Natural killer cell (primary cell): ENCODE data around the gene VPS26C. TPM values are rescaled to one million over a fixed set of nuclear protein-coding genes. Genes with fewer than 3 reads are reported as not detected.

Experiments
- ATAC-seq, 3 donors: fragments of 150-1000 bp in 2 of 3; fragments of 200-7000 bp in 1 of 3; cut with Tn5 transposase; 1 replicate in 1 of 3; 2 replicates in 2 of 3; pipeline ENCODE4 v1.10.0; 2021; ENCODE audit warnings: mild to moderate bottlenecking in 2 of 3, moderate library complexity in 2 of 3
- DNase-seq, 2 donors: peaks; one replicate each; pipeline versions ENCODE4 v3.0.0 to v3.0.0-alpha.2; 2013 to 2021; ENCODE audit warnings: mixed read lengths in 1 of 2
- H3K27ac ChIP-seq: one replicate; pipeline ENCODE4 v1.5.1; 2013; ENCODE audit warnings: mild to moderate bottlenecking, low read length
- H3K27me3 ChIP-seq: one replicate; pipeline ENCODE4 v1.6.1; 2013; ENCODE audit warnings: low read length; ENCODE audit not compliant: control insufficient read depth, insufficient read depth
- H3K36me3 ChIP-seq: one replicate; pipeline ENCODE4 v1.6.1; 2013; ENCODE audit warnings: low read length; ENCODE audit not compliant: control insufficient read depth, insufficient read depth
- H3K4me1 ChIP-seq: one replicate; pipeline ENCODE4 v1.6.1; 2013; ENCODE audit warnings: low read length; ENCODE audit not compliant: control insufficient read depth, insufficient read depth
- H3K4me3 ChIP-seq: one replicate; pipeline ENCODE4 v1.5.1; 2013; ENCODE audit warnings: low read length
- H3K9me3 ChIP-seq: one replicate; pipeline ENCODE4 v1.6.1; 2013; ENCODE audit warnings: low read length; ENCODE audit not compliant: control insufficient read depth, insufficient read depth
- H3K27ac Mint-ChIP-seq, 2 donors: one replicate each; pipeline ENCODE4 v1.8.0; 2022; ENCODE audit warnings: mild to moderate bottlenecking in 2 of 2, mixed read lengths in 2 of 2, moderate library complexity in 1 of 2
- H3K27me3 Mint-ChIP-seq, 2 donors: one replicate each; pipeline ENCODE4 v1.8.0; 2022; ENCODE audit warnings: low read depth in 2 of 2, mixed read lengths in 2 of 2
- H3K36me3 Mint-ChIP-seq: one replicate; pipeline ENCODE4 v1.8.0; 2022; ENCODE audit warnings: mixed read lengths
- H3K4me1 Mint-ChIP-seq, 2 donors: one replicate each; pipeline ENCODE4 v1.8.0; 2022; ENCODE audit warnings: mixed read lengths in 2 of 2
- H3K4me3 Mint-ChIP-seq: one replicate; pipeline ENCODE4 v1.8.0; 2022; ENCODE audit warnings: mild to moderate bottlenecking, moderate library complexity, mixed read lengths
- H3K9me3 Mint-ChIP-seq, 2 donors: one replicate each; pipeline ENCODE4 v1.8.0; 2022; ENCODE audit warnings: mixed read lengths in 2 of 2
- CTCF ChIP-seq: fragments of 200-600 bp; IDR thresholded peaks from one replicate; pipeline ENCODE4 v1.8.0; 2022; ENCODE audit warnings: antibody characterized with exemption
- WGBS: methylation state at CpG from one replicate; pipeline ENCODE4 v1.1.7; 2013; ENCODE audit warnings: missing lambda C conversion rate; ENCODE audit not compliant: insufficient coverage; 5-methylcytosine and 5-hydroxymethylcytosine counted together
- intact Hi-C: fragments of 100-400 bp; cut with micrococcal nuclease; formaldehyde crosslinking; loops from one replicate; pipeline ENCODE4 v1.14.2; 2022
- total RNA-seq, 4 donors: library from RNA; stranded (reverse); fragments of 120-200 nt in 1 of 4; gene quantifications; one replicate each; pipeline versions ENCODE4 v1.2.3 to v1.2.4, GENCODE V29; 2013 to 2022

VPS26C gene
- total RNA-seq, 3 donors from 2014 or later (not counting 1 experiment from before 2014, with no cell fraction given), result 71.1 to 84.7 (median 72.2) TPM

- peaks cover 58% of the 10 kb centered on the region for H3K36me3 ChIP-seq
- H3K9me3 Mint-ChIP-seq, result no peaks in the 10 kb centered on the region
- no peak overlapping the region for H3K4me3 Mint-ChIP-seq
- no peak for DNase-seq
- intact Hi-C loops, result no loop called here
- H3K27ac ChIP-seq, result no peak overlapping the region
- peaks cover 18 to 23% of the 10 kb centered on the region in 2 donors for H3K4me1 Mint-ChIP-seq
- no peak for ATAC-seq
- no peaks in the 10 kb centered on the region for H3K27me3 ChIP-seq
- WGBS, result 95% methylated on average over 12 of the region's 12 CpGs
- no peaks in the 10 kb centered on the region for H3K27me3 Mint-ChIP-seq
- no peak for TF ChIP-seq CTCF
- no peaks in the 10 kb centered on the region for H3K9me3 ChIP-seq
- no peak overlapping the region for H3K4me3 ChIP-seq
- peak overlapping the region; percentile 1 to 78 for H3K27ac Mint-ChIP-seq
- H3K4me1 ChIP-seq, result peaks cover 19% of the 10 kb centered on the region
- H3K36me3 Mint-ChIP-seq, result no peaks in the 10 kb centered on the region
Observed at GRCh38 chr21:37231249-37231645, 35.9 kb downstream of the VPS26C start.

GRCh38 chr21:37230632-37231248 lies 36.4 kb downstream of the VPS26C start:
- ATAC-seq (peak in 1 of 3 donors; percentile 32), DNase-seq (peak in 1 of 2 donors; percentile 14)
- Mint-ChIP-seq H3K4me3 (no peak overlapping the region), H3K9me3 (no peaks in the 10 kb centered on the region), H3K27me3 (no peaks in the 10 kb centered on the region), H3K36me3 (no peaks in the 10 kb centered on the region), H3K27ac (peak overlapping the region; percentile 1 to 78), H3K4me1 (peaks cover 18 to 24% of the 10 kb centered on the region in 2 donors)
- peaks cover 62% of the 10 kb centered on the region for H3K36me3 ChIP-seq
- 85% methylated on average over 23 of the region's 23 CpGs for WGBS
- no peak for TF ChIP-seq CTCF
- no peak overlapping the region for H3K27ac ChIP-seq
- intact Hi-C loops, result no loop called here
- H3K4me3 ChIP-seq, result no peak overlapping the region
- no peaks in the 10 kb centered on the region for H3K27me3 ChIP-seq
- no peaks in the 10 kb centered on the region for H3K9me3 ChIP-seq
- peaks cover 19% of the 10 kb centered on the region for H3K4me1 ChIP-seq

- peaks cover 31 to 50% of the 10 kb centered on the region in 2 donors for H3K4me1 Mint-ChIP-seq
- no peaks in the 10 kb centered on the region for H3K9me3 ChIP-seq
- no peak for TF ChIP-seq CTCF
- H3K4me1 ChIP-seq, result peaks cover 44% of the 10 kb centered on the region
- 97% methylated on average over 16 of the region's 16 CpGs for WGBS
- DNase-seq (no peak), ATAC-seq (no peak)
- H3K36me3 ChIP-seq, result peaks cover 60% of the 10 kb centered on the region
- H3K4me3 ChIP-seq, result no peak overlapping the region
- no peak overlapping the region for H3K4me3 Mint-ChIP-seq
- no peaks in the 10 kb centered on the region for H3K27me3 ChIP-seq
- no peaks in the 10 kb centered on the region for H3K27me3 Mint-ChIP-seq
- H3K9me3 Mint-ChIP-seq, result no peaks in the 10 kb centered on the region
- H3K36me3 Mint-ChIP-seq, result no peaks in the 10 kb centered on the region
- intact Hi-C loops, result loop anchor here (10.0 kb wide), 1 partner anchor 153 kb away; the partner anchor contains the start of genes PIGP and TTC3
- peak overlapping the region; percentile 1 to 24 for H3K27ac Mint-ChIP-seq
- H3K27ac ChIP-seq, result no peak overlapping the region
Observed at GRCh38 chr21:37228003-37228400, 39.1 kb downstream of the VPS26C start.
